ENCODE measurements around the gene SYNGR3.
"Not testable (repeated sequence)": the region's sequence is repeated elsewhere in the genome, so short reads cannot be mapped to it uniquely, and the experiment has no call there.

Gene SYNGR3

DNA sequence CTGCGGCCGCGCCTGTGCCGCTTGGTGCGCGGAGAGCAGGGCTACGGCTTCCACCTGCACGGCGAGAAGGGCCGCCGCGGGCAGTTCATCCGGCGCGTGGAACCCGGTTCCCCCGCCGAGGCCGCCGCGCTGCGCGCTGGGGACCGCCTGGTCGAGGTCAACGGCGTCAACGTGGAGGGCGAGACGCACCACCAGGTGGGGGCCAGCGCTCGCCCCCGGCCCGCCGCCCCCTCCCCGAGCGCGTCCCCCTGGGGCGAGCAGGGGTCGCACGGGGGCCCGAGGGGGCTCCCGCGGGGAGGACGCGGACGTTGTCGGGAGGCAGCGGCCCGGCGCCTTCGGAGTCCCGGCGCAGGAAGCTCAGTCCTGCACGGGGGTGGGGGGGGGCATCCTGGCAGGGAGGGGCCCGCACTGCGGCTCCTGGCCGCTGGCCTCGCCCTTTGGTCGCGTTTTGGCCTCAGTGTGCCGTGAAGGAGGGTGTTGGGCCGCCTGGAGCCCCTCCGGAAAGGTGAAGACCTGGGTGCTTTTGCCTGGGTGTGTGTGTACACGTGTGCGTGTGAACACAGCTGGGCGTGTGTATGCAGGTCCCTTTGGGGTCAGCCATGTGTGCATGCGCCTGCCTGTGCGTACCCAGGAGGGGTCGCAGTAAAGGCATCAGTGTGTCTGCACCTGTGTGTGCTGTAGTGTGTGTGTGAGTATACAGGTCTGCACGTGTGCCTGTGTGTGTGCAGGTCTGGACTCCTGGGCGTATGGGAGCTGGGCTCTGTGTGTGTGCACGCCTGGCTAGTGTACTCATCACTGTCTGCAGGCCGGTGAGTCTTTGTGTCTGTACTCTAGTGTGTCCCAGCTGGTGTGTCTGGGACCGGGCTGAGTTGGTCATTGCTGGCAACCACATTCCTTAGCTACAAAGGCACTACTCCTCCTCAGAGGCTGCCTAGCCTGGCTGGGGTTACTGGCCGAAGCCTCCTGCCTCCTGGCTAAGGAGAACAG is 37.5 kb downstream of the SYNGR3 start:
- FAIRE-seq: no peak
- DNase-seq (ENCODE audit: low spot score): peak; percentile 25

DNA sequence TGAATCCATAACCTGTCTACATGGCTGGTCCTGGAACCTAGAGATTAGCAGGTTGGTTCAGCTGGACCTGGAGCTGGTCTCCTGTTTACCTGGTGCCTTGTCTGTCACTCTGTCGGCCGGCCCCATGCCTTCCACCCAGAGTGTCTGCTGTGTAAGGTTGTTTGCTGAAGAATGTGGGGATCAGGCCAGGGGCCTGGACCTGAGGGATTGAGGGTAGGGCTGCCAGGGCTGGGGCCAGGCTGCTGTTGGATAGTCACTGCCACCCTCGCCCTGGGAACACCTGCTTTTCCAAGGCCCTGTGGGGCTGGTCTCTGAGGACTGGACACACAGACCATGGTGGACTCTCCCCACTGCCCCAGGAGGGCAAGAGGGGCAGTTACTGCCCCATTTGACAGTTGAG is 38.4 kb downstream of the SYNGR3 start:
- FAIRE-seq: no peak
- DNase-seq (ENCODE audit: low spot score): no peak

DNA sequence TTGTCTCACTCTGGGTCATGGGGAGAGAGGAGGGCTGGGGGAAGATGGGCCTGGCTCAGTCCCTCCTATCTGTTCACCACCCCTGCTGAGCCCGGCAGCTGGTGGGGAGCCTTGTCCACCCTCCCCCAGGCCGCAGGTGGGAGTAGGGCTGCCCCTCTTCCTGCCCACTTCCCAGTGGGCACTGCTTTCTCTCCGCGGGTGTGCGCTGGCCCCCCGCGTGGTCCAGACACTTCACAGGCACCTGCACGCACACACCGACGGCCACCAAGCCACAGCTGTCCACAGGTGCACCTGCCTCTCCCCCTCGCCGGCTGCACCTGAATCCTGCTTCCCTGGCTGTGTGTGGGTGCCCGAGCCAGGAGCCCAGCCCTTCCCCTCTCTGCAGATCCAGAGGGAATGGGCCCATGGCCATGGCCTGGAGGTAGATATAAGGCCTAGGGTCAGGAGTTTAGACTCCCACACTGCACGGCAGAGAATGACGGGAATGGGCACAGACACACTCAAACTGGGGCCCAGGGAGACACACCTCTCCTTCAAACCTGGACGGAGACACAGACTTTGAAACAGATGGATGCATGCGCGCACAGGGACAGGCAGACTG is 39.0 kb downstream of the SYNGR3 start:
- no peak for FAIRE-seq
- DNase-seq (ENCODE audit: low spot score): no peak

DNA sequence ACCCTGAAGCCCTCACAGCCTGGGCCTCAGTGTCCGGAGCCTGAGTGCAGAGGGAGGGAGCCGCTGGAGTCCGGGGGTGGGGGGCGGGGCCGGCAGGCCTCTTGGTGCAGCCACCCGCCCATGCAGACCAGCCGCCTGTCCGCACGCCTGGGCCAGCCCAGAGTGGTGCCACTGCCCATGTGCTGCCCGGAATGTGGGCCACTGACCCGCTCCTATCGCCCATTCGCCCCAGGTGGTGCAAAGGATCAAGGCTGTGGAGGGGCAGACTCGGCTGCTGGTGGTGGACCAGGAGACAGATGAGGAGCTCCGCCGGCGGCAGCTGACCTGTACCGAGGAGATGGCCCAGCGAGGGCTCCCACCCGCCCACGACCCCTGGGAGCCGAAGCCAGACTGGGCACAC is 39.6 kb downstream of the SYNGR3 start:
- FAIRE-seq (no peak), DNase-seq (ENCODE audit: low spot score) (no peak)

DNA sequence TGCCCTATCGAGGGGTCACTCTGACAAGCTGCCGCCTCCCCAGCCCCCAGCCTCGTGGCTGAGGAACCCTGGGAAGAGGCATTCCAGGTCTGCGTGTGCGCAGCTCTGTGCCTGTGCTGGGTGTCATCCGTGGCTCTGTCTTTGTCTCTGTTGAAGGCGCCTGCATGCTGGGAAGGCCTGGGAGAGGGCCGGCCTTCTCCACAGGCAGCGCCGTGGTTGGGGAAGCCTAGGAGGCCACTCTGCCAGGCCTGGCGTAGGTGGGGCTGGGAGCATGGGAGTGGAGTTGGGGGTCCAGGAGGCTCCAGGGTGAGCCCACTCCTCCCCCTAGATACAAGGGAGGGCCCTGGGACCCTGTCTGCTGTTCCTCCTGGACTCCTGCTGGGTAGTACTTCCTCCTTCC is 40.3 kb downstream of the SYNGR3 start:
- FAIRE-seq: no peak
- DNase-seq (ENCODE audit: low spot score): no peak

DNA sequence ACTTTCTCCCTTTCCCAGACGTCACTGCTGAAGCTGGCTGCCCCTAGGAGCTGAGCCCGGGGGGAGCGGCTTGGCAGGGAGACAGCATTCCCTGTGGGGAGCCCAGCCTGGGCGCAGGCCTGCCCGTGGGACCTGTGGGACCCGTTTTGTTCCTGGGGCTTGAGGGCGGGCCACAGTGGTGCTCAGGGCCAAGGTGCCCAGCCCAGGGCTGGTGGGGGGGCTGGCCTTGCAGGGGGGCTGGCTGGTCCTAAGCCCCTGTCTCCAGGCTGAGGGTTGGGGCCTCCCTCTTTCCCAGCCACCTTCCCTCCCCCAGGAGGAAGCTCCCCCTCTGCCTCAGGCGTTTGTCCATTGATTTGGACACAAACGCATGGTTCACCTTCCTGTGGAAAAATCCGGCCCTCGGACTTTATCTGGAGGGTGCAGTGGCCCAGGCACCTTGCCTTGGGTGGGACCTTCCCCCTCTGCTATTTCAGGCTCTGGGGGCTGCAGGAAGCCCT is 41.4 kb downstream of the SYNGR3 start:
- no peak for DNase-seq (ENCODE audit: low spot score)
- FAIRE-seq: no peak

DNA sequence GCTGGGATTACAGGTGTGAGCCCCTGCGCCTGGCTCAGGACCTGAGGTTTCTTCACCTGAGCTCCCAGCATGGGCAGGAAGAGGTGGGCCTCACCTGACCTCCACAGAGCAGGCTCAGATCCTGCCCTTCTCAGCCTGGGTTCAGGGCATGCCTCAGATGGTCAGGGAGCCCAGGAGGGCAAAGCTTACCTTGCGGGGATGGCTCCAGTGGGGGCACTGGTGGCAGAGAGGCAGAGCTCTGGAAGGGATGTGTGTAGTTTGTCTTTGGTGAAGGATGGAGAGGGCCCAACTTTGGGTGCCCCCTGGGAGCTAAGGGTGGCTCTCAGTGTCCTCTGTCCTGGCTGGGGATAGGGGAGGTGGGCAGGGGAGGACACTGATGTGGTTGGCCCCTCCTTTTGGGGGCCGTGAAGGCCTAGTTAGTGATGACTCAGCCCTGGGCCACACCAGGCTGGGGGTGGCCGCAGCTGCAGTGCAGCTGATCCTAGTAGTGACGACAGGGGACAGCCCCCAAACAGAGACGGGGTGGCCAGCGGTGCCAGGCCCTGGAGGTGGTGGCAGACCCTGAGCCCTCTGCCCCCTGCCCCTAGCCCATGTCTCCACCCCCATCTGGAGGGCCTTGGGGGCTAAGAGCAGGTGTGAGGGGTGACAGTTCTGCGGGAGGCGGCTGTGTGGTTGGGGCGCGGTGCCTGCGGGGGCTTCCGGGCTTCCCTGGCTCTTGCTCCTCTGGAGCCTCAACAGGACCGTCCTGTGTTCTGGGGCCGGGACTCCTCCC is 42.7 kb downstream of the SYNGR3 start:
- FAIRE-seq (no peak), DNase-seq (ENCODE audit: low spot score) (no peak)

DNA sequence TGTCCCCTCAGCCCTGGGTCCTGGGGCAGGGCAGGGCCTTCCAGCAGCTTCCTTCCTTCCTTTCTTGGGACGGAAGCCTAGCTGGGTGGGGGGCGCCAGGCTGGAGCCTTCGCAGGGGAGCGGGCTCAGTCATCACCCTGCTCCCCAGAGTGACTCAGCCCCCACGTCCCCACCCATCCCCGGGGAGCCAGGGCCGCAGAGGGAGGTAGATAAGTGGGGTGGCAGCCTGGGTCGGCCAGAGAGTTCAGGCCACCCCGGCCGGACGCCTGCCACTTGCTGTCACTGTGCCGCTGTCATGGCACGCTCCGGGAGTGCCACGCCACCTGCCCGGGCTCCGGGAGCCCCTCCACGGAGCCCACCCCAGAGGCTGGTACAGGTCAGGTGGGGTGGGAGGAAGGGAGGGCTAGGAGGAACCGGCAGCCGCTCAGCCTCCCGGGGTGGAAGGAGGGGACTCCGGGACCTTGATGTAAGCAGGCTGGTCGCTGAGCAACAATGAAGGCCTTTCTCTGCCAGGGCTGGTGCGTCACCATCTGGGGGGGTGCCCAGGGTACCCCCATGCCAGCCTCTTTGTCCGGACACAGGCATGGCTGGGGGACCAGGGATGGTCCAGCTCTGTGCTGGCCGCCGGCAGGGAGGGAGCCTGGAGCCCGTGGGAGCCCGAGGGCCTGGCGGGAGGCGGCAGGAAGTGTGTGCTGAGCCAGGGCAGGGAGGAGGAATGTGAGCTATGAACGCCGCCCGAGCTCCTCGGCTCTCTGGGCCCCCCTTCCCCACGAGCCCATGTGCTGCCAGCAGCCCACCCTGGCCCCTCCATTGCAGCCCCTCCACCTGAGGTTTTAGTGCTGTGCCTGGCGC is 43.5 kb downstream of the SYNGR3 start:
- peak; percentile 3 for DNase-seq (ENCODE audit: low spot score)
- no peak for FAIRE-seq

DNA sequence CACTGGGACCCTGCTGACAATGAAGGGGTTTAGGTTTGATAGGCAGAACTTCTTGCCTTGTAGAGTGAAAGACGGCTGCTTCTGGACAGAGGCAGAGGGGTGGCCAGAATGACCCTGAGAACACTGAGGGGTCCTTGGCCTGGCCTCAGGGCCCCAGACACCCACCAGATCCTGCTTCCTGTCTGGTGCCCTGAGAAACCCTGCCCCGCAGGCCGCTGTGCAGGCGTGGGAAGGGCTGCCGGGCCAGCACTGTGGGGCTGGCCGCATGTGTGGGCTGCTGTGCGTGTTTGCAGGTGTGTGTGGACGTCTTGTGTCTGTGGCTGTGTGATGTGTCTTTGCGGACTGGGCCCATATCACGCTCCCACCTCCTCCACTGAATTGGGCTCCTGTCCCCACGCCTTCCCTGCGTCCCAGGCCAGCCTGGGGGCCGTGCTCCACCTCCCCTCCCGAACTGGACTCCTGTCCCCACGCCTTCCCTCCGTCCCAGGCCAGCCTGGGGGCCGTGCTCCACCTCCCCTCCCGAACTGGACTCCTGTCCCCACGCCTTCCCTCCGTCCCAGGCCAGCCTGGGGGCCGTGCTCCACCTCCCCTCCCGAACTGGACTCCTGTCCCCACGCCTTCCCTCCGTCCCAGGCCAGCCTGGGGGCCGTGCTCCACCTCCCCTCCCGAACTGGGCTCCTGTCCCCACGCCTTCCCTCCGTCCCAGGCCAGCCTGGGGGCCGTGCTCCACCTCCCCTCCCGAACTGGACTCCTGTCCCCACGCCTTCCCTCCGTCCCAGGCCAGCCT is 44.3 kb downstream of the SYNGR3 start:
- not testable (repeated sequence) for FAIRE-seq

DNA sequence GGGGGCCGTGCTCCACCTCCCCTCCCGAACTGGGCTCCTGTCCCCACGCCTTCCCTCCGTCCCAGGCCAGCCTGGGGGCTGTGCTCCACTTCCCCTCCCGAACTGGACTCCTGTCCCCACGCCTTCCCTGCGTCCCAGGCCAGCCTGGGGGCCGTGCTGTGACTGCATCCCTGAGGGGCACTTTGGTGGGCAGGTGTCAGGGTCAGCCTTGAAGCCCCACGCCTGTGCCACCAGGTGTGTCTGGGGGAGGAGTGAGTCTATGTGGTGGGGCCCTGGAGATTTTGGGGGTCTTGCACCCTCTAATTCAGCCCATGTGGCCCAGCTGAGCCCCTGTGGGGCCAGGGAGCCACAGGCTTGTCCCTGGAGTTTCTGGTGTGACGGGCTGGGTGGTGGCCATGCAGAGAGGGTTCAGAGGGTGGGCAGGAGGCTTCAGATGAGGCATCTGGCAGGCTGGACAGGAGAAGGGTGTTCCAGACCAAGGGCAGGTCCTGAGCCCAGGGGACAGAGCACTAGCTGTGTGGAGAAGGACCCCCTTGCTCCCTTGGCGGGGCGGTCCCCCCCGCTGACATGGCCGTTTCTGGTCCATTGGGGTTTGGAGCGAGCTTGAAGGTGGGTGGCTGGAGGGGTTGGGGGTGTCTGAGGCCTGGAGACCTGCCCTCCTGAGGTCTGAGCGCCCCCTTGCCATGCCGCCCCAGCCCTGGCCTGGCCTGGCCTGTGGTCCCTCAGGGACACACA is 45.1 kb downstream of the SYNGR3 start:
- DNase-seq (ENCODE audit: low spot score) (no peak), FAIRE-seq (no peak)

More for the DNA sequence above, 44.3 kb downstream of the SYNGR3 start:
- DNase-seq (ENCODE audit: low spot score): not testable (repeated sequence)

DNA sequence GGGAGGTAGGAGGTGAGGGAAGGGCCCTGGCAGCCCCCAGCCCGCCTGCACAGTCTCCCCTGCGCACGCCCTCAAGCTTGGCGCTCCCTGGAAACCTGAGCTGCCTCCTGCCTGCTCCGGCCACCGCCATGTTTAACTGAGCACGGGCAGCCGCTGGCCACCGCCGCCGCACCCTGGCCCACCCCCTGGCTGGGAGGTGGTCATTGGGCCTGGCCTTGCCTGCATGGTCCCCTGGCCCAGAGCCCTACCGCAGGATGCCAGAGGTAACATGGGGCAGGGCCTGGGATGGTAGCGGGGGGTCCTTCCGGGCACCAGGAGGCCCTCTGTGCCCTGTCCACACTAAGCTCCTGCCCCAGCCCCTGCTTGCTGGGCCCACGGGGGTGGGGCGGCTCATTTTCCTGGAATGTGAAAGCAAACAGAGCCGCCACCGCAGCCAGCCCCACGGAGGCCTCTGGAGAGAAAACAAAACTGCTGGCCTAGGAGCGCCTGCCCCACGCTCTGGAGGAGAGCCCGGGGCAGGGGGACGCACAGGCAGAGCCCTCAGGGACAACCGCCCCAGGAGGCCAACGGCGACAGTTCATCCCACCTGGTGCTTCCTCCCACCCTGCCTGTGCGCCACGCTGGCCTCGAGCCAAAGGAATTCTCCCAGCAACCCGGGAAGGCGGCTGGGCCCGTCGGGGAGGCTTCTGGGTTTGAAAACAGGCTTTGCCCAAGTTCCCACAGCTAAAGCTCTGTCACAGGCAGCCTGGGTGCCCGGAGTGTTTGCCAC is 45.8 kb downstream of the SYNGR3 start:
- FAIRE-seq (no peak), DNase-seq (ENCODE audit: low spot score) (peak; percentile 56)

DNA sequence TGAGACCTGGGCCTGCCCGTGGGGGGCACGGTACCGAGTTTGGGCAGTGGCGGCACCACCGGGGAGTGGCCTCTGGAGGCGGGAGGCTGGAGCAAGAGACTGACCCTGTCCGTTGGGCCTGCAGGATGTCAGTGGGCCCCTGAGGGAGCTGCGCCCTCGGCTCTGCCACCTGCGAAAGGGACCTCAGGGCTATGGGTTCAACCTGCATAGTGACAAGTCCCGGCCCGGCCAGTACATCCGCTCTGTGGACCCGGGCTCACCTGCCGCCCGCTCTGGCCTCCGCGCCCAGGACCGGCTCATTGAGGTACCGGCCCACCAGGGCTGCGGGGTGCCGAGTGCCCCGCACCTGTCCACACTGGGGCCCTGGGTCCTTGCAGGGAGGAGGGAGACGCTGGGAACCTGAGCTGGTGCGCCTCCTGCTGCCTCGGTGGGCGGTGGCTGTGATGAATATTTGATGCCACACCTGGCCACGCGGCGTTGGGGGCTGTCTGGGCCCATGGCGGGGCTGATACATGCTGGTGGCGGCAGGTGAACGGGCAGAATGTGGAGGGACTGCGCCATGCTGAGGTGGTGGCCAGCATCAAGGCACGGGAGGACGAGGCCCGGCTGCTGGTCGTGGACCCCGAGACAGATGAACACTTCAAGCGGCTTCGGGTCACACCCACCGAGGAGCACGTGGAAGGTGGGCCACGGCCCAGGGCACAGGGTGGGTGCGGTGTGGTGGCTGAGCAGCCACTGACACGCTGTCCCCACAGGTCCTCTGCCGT is 46.6 kb downstream of the SYNGR3 start:
- FAIRE-seq: no peak
- DNase-seq (ENCODE audit: low spot score): no peak

DNA sequence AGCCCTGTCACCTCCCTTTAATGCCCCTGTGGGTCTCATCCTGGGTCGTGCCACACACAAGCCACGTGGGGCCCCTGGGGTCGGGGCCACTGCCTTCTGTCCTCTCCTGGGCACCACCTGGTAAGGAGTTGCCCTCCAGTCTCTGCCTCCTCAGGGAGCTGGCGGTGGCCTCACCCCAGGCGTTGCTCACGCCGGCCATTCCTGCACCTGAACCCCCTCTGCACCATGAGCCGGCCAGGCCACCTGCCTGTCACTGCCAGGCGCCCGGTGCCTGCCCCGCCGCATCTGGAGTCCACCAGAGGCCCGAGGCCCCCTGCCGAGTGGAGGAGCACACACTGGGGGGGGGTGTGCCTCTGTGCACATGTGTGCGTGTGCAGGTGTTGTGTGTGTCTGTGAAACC is 47.3 kb downstream of the SYNGR3 start:
- DNase-seq (ENCODE audit: low spot score) (no peak), FAIRE-seq (no peak)

DNA sequence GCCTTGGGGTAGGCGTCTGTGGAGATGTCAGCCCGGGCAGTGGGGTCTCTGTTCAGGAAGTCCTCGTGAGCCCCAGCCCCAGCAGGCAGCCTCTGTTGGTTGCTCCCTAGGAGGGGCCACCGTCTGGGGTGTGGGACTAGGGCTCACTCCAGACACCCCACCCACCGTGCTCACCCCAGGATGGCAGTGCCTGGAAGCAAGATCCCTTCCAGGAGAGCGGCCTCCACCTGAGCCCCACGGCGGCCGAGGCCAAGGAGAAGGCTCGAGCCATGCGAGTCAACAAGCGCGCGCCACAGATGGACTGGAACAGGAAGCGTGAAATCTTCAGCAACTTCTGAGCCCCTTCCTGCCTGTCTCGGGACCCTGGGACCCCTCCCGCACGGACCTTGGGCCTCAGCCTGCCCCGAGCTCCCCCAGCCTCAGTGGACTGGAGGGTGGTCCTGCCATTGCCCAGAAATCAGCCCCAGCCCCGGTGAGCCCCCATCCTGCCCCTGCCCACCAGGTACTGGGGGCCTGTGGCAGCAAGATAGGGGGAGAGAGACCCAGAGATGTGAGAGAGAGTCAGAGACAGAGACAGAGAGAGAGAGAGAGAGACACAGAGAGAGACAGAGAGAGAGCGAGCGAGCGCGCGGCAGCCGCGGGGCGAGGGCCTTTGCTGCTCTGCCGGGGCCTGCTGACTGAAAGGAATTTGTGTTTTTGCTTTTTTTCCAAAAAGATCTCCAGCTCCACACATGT is 48.0 kb downstream of the SYNGR3 start:
- DNase-seq (ENCODE audit: low spot score) (no peak), FAIRE-seq (no peak)

DNA sequence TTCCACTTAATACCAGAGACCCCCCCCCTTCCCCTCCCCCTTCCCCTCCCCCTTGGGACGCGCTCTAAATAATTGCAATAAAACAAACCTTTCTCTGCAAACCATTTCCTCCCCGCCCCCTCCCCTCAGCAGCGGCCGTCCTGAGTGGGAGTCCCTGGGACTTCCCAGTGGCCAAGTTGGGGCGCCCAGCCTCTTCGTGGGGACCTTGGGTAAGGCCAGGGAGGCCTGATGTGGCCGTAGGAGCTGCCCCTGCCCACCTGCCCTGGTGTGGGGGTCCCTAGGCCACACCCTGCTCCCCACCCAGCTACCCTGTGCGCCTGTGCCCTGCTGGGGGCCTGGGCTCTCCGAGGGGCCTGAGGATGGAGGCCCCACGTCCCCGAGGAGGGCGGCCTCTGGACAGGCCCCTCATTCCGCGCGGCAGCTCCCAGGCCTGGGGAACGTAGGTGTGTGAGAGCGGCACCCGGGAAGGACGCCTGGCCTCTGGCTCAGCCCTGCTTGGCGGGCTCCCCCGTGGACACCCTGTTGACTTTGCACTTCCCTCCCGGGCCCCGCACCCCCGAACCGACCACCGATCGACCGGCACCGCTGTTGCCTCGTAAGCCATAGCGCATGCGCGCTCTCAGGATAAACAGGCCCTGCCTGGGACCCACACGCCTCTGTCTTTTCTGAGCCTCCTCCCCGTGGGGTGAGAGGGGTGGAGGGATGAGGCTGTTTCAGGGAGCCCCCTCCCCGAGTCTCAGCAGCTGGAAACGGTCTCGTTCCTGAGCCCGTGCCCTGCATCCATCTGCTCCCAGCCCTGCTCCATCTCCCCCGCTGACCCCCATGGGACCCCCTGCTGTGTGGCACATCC is 48.8 kb downstream of the SYNGR3 start:
- FAIRE-seq: no peak
- no peak for DNase-seq (ENCODE audit: low spot score)

Data from RCC 7860 (cell line).